Measurements from ENCODE around the gene TCEANC2.

TCEANC2 gene

DNA sequence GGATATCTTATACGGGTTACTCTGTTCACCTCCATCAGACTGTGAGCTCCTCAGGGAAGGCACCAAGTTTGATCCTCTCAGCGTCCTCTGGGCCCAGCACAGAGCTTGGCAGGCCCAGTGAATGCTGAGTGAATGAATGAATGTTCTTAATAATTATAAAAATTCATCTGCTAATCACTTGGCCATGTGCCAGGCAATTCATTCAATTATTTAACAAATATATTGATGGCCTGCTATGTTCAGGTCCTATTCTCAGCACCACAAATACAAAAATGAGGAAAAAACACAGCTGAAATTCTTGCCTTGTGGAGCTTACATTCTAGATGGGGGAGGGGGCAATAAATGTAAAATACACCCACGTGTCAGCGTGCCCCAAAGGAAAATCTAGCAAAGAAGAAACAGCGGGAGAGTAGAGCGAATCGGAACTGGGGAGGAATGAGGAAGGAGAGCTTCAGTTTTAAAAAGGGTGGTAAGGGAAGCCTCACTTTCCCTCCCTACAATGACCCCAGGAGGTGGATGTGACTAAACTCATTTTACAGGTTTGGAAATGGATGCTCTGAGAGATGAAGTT, 83.6 kb downstream of the TCEANC2 start:
- no peak for DNase-seq (ENCODE audit: low spot score)

DNA sequence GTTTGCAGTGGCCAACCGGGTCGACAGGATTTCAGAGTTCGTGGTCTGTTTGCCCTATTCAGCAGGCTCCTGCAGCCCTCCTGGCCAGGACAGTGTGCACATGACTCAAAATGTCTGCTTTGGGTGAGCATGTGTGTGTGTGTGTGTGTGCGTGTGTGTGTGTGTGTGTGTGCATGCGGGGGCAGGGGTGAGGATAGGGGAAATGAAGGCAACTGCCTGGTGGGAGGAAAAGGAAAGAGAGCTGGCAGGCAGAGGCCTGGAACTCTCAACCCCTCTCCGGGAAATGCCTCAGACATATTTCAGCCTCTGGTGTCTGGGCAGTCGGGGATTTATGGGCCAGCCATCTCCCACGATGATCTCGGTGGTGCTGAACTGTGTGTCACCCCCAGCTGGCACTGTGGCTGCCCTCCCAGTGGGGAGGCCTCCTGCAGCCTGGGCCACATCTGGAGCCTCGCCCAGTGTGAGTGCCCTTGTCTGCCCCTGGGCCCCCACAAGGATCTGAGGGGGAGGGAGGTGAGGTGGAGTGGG, 84.2 kb downstream of the TCEANC2 start:
- no peak for DNase-seq (ENCODE audit: low spot score)

DNA sequence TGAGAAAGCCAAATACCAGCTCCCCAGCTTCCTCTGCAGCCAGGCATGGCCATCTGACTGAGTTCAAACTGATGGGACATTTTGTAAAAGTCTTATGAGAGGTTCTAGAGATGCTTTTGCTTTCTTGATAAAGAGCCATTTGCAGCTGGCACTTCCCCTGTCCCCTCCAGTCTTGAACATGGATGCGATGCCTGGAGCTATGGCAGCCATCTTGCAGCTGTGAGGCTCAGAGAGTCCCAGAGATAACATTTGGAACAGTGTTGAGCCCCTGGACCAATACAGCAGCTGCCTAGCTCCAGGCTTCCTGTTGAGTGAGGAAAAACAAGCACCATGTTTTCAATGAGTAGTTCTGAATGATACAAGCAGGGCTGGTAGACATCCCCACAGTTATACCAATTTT, 85.6 kb downstream of the TCEANC2 start:
- no peak for DNase-seq (ENCODE audit: low spot score)

DNA sequence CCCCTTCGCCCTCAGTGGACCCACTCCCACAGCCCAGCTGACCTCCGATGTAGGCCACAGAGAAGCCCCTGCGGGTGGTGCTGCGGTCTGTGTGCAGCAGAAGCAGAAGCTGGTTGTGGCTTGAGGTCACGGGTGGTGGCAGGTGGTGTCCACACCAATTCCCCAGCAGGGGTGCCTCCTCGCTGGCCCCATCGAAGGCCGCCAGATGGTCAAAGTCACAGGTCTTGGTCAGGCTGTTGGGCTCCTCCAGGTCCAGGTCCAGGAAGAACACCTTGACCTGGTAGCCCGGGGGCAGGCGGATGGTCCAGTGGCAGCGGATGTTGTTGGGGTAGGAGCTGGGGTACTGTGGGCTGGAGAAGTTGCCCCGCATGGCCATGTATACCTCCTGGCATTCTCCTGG, 86.3 kb downstream of the TCEANC2 start:
- DNase-seq (ENCODE audit: low spot score), result no peak

DNA sequence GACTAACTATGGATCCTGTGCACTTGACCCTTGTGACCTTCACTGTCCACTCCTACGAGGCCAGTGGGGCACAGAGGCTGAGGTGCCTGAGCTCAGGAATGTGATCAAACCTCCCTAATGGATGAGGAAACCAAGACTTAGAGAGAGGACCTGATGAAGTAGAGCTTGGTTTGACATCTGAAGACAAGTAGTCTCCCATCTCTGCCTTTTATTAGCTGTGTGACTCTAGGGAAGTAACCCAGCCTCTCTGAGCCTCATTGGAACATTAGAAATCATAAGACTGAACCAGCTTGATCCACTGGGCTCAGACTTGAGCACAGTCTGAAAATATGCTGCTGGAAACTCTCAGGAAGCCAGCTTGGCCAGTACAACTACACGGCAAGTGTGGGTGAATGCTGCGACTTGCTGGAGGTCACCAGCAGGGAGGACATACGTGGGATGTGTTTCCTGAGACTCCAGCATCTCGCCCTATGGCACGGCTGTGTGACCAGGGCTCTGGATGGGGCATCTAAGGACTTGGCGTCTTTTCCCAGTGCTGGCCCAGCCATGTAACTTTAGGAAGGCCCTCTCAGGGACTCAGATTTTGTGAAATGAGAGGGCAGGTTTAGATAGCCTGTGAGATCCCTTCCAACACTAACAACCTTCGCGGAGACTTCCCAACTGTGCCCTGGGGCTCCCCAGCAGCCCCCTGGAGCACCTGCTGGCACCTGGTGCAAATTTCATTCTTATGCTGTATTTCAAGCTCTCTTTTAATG, 88.9 kb downstream of the TCEANC2 start:
- DNase-seq (ENCODE audit: low spot score), result no peak

DNA sequence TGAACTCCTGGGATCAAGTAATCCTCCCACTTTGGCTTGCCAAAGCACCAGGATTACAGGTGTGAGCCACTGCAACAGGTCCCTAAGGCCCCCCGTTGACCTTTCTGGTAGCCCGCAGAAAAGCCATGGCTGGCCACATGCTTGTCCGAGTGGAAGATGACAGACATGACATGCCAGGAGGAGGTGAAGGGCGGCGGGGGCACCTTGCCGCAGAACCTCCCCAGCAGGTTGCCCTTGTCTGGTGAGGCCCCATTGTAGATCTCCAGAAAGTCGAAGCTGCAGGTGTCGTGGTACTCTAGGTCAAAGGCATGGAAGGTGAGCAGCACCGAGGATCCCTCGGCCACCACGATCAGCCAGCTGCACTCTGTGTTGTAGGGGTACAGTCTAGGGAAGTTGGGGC, 91.0 kb downstream of the TCEANC2 start:
- no peak for DNase-seq (ENCODE audit: low spot score)

DNA sequence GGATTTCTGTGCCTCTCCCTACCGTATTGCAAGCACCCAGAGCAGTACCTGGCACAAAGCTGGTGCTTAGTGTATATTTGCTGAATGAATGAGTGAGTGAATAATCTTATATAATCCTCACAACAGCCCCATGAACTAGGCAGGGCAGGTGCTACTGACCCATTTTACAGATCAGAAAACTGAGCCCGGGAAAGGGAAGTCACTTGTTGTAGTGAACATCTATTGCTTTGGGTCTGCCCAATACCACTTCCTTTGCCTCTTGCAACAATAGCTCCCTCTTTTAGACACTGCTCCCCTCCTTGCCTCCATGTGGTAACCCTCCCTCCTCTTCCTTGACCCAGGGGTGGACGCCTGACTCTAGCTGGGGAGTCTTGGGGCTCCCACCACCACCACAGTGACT, 96.3 kb downstream of the TCEANC2 start:
- DNase-seq (ENCODE audit: low spot score), result no peak

DNA sequence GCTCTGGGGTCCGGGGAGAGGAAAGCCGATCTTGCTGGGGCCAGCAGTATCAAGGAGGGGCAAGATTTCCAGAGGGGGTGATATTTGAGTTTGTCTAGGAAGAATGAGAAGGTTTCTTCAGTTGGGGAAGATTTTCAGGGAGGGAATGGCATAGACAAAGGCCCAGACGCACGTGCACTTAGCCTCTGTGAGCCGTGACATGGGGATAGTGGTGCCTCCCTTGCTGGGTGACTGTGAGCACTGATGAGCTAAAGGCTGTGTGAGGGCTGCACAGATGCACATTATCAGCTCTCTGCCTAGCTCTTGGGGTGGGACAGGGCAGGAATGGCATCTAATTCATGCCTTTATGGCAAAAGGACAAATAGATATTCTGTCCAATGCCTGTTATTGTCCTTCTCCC, 97.6 kb downstream of the TCEANC2 start:
- DNase-seq (ENCODE audit: low spot score), result no peak

DNA sequence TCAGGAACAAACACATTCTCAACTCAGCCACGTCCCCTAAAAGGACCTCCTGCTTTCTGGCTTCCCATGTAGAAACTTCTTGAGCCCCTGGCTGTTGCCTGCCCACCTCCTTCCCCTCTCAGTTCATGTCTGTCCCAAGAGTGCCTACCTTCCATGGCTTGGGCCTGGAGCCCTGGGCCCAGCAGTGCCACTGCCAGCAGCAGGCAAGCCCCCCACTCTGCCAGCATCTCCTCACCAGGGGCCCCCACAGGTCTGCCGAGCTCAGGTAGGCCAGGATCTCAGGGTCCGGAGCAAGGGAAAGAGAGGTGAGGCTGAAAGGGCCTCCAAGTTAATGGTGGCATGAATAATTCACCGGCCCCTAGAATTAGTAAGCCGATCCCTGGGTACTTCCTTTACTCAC, 99.3 kb downstream of the TCEANC2 start, which contains the start of gene CDCP2:
TSS of gene CDCP2 (minus strand) at position 305 of the 400 bp plus-strand sequence. CDS start at position 227, 78 bp downstream.
- DNase-seq (ENCODE audit: low spot score), result no peak

DNA sequence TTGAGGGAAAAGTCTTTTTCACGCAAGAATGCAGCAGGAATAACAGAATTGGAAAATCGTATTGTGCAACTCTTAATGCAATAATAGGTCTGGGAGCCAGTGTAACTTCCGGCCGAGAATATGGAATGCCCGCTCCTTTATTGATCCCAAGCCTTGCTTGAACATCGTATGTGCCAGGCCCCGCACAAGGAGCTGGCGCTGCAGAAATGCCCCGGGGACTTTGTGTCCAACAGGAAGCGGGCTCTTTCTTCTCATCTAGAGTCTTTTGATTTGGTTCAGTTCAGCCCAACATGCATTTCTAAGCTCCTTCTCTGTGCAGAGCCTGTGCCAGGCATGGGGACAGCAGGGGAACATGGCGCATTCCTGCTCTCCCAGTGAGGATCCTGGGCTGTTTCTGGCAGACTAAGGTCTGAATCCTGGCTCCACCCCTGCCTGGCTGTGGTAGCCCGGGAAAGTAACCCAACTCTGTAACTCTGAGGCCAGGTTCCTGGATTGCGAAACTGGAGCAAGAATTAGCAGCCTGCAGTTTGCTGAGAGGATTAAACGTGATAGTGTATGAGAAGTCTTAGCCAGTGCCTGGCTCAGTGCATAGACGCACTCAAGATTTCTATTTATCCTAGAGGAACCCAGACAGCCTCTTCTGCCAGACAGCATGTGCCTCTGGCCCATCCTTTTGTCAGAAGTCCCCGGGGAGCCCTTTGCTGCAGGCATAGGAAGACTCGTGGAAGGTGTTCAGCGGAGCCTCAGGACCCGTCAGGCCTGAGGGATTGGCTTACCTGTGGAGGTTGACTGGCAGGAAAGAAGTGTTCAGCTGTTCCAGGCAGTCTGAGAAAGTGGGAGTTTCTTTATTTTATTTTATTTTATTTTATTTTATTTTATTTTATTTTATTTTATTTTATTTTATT, 100.4 kb downstream of the TCEANC2 start:
- no peak for DNase-seq (ENCODE audit: low spot score)
